Fibroblast of skin of left biceps (primary cell): ENCODE measurements around the gene TNRC18.
A peak's percentile ranks its signal among the peaks of the same experiment; 100 is the strongest.

Source experiments
- DNase-seq, 2 experiments: peaks; one replicate each; pipeline ENCODE4 v3.0.0-alpha.2; 2013; ENCODE audit warnings: low read depth in 2 of 2

Gene TNRC18

DNA sequence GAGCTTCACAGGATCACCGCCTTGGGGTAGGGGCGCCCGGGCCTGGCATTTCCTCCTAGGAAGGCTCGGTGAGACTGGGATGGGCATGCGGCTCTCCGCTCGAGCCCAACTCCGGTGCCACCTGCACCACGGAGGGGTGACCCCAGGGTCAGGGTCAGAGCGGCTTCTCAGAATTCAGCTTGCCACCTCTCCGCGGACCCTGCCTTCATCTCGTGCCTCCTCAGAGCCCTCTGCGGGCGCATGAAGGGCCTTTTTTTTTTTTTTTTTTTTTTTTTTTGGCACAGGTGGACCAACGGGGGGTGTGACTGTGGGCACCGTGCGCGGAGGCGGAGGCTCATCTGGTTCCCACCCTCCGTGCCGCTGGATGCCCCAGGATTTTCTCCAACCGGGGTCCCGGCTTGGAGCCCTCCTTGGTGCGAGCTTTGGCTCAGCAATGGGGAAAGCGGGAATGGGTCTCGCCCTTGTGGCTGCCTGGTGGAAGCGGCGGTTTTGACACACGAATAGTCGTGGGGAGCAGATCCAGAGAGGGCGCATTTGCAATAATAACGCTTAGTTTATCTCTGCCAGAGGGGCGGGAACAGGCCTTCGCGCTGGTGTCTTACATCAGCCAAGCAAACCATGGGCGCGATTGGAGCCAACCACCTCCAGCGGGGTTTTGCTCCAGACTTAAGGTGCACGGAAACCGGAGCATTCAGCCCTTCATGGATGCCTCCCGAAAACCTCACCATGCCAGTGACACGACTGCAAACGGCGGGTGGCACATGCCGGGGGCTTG lies 5.0 kb upstream of the TNRC18 start:
- peak; percentile 81 for DNase-seq

GRCh38 chr7:5426226-5426475 lies 2.5 kb upstream of the TNRC18 start:
- DNase-seq, result peak in 1 of 2 experiments; percentile 57

DNA sequence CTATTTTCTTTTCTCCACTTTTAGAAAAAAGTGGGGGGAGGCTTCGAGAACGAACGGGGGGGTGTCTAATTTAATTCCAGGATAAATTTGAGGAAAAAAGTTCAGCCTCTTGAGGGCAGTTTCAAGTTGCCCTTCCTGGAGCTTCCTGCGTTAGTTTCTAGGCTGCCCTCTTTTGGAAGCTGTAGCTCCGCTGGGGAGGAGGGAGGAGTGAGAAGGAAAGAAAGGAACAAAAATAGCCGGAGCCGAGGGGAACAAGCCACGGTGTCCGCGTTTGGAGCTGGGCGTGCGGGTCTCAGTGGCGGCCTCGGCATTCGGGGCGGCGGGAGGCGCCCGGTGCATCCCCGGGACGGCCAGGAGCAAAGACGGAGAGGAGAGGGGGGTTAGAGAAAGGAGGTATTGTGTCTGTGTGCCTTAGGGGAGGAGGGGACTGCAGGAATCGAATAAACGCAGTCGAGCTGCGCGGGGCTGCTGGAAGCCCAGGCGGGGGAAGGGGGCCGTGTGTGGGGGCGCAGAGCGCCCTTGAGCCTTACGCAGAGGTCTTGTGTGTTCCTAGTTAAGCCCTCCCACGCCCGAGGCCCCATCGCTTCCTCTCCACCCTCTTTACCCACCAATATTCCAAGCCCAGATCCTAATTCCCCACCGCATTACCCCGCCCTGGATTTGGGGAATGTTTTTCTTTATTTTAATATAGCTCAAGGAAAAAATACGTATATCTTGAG lies 2.0 kb upstream of the TNRC18 start:
- peak; percentile 81 to 83 for DNase-seq

DNA sequence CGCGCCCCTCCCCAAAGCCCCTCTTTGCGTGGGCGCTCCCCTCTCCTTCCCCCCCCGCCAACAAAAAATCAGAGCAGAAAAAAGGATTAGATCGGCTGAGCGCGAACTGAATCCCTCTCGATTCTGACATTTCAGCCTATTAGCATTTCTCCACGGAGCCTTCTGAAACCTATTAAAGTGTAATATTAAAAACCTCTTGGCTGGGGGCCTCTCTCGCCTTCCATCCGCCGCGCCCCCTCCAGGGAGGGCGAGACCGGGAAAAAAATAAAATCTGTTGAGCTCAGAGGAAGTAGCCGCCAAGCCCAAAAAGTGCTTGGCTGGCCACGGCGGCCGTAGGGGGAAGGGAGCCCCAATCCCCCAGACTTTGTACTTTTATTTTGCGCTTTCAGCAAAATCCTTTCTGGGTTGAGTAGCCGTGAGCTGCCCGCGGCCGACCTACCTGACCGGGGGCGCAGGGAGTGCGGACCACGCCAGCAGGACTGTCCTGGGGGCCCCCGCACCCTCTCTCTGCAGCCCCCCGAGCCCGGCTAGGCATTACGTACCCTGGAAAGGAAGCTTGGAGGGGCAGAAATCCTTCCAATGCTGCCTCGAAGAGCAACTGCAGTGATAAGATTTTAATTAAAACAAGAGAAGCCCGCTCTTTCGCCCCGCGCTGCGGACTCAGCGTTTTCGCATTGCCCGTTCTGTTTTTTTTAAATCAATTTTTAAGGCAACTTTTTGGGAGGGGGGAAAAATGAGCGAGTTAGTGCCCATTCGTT lies 1.3 kb upstream of the TNRC18 start:
- DNase-seq, result no peak

DNA sequence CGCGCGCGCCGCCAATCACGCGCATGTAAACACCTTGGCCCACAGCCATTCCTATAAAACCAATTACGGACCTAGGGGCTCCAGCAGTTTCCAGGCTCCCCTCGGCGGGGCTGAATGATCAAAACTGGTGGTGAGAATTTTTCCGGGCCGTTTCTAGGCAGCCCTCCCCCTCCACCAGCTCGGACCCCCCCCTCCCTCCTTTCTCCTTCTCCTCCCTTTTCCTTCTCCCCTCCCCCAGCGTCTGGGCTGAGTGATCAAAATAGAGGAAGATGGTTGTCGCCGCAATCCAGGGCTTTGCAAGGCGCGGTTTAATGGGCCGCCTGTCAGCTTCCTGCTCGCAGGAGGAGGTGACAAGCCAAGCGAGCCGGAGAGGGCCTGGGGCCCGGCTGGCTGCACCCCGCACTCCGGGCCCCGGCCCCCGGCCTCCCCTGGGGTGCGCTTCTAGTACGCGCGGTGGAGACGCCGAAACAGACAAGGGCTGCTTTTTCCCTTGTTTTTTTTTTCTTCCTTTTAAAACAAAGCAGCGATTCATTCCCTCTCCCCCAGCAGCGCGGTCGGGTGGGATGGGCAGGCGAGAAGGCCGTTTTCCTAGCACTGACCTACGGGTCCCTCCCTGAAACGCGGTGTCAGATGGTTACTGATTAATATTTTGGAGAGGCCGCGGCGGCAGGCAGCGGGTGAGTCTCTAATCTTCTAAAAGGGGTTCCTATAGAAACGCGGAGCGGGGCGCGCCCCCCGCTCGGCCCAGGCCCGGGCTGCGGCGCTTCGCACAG lies 528 bp upstream of the TNRC18 start:
- peak; percentile 100 for DNase-seq

DNA sequence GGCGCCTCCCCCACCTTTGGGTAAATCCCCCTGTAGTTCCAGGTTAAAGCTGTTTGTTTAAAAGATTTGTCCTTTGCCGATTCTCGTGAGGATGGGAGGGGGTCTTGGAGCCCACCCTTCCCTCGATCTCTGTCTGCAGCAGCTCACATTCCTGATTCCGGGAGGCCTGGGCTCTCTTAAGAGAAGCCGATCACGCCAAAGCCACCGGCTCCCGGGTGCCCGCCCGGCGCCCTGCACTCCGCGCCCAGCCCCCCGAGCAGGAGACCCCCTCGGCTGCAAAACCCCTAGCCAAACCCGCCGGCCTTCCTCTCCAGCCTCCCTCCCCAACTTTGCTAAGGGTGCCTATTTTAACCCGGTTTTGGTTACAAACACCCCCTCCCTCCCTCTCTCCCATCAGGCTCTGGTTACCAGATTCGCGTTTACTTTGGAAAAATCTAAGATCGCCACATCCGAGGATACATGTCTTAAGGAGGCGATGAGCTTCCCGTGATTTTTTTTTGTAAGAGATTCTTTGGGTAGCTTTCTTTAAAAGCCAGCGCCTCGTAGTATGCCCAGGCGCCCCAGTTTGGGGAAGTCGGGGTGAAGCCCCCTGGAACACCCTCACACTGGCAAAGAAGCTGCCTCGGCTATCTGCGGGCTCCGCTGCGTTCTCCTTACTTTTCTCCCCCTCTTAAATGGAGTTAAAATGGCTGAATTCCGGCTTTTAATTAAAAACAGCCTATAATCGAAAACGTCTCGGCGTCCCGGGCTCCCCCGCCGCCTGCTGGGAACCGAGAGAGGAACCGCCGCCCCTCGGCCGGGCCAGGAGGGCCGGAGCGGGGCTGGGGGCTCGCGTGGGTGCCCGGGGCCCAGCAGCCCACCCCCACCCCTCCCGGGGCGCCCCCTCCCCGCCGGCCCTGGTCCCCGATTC lies 983 bp downstream of the TNRC18 start:
- DNase-seq, result no peak

DNA sequence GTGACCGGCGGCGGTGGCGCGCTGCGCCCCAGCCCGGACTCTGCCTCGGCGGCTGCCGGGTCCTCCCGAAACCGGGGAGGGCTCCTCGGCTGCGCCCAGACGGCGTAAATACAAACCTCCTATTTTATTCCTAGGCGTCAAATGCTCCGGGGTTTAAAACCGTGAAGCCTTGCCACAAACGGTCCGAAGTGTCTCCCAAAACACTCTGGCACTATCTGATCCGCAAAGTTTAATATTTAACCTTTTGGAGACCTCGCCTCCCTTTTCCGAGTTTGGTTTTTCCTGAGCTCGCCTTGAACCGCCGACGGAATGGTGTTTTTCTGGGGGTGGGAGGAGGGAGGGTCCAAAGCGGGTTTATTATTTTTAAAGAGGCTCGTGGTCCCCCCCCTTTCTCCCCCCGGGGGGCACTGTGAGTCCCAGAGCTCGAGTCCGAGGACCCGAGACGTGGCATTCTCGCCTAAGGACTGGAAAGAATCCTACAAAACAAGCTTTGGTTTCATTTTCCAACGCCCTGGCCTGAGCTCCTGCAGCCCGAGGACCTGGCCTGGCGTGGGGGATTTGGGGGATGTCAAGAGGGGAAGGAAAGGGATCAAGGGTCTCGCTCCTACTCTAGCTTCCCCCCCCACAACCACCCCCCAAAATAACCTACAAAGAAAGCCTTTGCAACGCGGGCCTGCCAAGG lies 1.8 kb downstream of the TNRC18 start:
- no peak for DNase-seq

DNA sequence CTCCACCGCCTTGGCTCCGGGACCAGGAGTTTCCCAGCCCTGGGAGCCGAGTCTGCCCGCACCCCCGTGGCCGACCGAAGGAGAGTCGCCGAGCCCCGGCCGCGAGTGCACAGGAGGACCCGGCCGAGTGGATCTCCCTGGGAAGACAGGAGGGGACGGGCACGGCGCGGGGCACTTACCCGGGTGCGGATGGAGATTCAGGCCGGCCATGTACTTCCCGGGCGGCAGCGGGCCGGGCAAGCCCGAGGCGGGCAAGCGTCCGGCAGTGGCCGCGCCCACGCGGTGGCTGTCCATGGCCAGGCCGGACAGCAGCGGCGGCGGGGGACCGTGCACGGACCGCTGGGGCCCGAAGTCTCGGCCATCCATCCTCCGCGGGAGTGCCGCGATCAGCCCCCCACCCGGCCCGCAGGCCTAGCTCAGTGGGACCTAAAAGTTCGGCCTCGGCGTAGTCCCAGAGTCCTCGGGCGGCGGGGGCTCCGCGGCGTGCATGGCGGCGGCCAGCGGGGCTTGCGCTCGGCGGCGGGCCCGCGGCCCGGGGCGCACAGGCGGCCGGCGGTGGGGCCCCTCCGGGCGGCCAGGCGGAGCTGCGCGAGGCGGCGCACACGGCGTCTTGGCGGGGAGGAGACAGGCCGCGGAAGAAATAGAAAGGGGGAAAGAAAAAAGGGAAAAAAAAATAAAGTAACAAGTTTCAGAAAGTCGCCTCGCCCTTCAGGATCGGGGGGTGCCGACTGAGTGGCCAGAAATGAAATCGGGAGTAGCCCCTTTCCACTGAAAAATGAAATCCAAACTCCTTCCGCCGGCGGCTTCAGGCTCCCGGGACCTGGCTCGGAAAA lies 2.5 kb downstream of the TNRC18 start:
- no peak for DNase-seq

- no peak for DNase-seq
Measured at GRCh38 chr7:5420067-5420880, 3.4 kb downstream of the TNRC18 start.

GRCh38 chr7:5419539-5420066 lies 4.0 kb downstream of the TNRC18 start:
- DNase-seq, result no peak

- DNase-seq, result no peak
Measured at GRCh38 chr7:5418285-5418582, 5.4 kb downstream of the TNRC18 start.

DNA sequence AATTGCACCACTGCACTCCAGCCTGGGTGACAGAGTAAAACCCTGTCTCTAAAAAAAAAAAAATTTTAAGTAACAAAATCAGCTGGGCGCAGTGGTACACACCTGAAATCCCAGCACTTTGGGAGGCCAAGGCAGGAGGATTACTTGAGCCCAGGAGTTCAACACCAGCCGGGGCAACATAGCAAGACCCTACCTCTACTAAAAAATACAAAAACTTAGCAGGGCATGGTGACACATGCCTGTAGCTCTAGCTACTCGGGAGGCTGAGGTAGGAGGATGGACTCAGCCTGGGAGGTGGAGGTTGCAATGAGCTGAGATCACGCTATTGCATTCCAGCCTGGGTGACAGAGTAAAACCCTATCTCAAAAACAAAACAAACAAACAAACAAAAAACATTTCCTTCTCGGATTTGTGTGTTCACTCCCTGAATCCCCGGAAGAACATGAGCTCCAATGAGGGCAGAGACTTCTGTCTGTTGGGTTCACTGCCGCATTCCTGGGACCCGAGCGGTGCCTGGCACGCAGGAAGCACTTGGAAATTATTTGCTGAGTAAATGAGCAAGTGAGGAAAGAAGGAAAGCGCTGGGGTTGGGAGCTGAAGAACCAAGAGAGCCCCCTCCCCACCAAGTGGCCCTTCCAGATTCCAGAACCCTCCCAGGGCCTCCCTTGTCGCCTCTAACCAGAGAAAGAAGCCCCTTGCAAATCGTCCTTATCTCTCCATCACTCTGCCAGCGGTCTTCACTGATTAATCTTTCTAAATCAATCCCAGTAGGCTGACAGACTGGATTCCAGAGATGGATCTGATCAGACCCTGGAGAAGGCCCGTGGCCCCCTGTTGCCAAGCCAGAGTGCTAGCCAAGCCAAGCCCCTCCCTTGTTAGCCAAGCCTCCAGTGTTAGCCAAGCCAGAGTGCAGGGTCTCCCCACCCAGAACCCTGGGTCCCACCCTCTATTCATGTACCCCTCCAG lies 6.2 kb downstream of the TNRC18 start:
- DNase-seq, result no peak

GRCh38 chr7:5414916-5415315 lies 8.7 kb downstream of the TNRC18 start:
- no peak for DNase-seq

GRCh38 chr7:5413449-5413786 lies 10.2 kb downstream of the TNRC18 start:
- no peak for DNase-seq

DNA sequence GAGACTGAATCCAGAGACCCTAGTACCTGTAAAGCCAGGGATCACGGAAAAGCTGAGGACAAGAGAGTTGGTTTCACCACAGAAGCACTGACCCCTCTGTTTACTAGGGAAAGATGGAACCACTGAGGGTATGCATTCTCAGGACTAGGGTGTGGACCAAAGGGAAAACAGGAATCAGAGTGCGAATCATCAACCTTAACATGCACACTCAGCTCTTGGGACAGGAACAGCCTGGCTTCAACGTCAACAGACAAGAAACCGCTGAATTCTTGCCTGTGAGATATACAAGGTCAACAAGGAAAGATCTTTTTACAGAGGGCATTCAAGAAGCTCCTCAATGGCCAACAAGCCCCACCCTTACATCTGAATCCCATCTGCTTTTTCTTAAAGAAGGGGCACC lies 14.9 kb downstream of the TNRC18 start:
- no peak for DNase-seq

DNA sequence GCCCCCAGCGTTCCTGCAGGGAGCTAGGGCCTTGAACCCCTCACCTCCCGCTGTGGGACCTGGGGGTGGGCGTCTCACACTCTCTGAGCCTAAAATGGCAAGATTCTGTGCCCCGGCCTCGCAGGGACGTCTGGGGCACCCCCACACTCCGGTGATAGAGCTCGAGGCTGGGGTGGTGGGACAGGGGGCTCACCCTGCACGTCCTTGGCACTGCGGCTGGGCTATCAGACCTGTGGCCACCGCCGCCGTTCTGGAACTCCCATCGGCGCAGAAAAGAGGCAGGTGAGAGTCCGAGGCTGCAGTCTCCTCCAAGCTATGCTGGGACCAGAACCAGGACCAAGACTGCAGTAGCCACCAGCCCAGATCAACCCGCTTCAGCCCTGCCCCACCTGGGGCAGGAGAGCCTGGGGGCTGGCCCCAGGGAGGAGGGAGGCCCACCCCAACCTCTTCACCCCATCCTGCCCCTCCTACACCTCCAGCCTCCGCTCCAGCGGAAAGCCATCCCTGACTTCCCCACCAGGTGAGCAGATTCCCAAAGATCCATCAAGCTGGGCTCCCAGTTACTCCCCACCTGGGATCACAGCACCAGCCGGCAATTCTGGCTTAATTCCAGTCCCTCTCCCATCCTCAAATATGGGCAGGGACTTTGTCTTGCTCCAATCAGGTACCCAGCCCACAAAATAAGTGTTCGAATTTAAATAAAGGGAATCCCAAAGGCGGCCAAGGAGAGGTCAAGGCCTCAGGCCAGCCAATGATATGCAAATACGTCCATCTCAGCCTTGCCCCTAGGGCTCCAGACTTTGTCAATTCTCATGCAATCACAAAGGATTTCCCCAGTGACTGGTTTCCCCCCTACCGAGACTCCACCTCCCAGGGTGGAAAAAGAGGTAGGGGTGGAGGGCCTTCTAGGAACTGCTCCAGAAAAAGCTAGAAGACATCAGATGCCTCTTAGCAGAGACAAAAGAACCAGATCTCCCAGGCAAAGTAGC lies 16.4 kb downstream of the TNRC18 start:
- DNase-seq, result no peak
